Mucosa of rectum (tissue), 2 donors: ENCODE data around the gene RAD51B.

Experiments used
- H3K27ac ChIP-seq, 2 donors: one replicate each; pipeline ENCODE4 v1.7.0; 2013; ENCODE audit warnings: inconsistent platforms in 2 of 2, low read depth in 2 of 2, low read length in 2 of 2
- H3K27me3 ChIP-seq, 2 donors: one replicate each; pipeline ENCODE4 v1.7.0; 2013; ENCODE audit warnings: low read length in 2 of 2; ENCODE audit not compliant: control insufficient read depth in 2 of 2, insufficient read depth in 2 of 2
- H3K36me3 ChIP-seq, 2 donors: one replicate each; pipeline ENCODE4 v1.7.0; 2013; ENCODE audit warnings: low read length in 2 of 2; ENCODE audit not compliant: control insufficient read depth in 2 of 2, insufficient read depth in 2 of 2
- H3K4me1 ChIP-seq, 2 donors: one replicate each; pipeline ENCODE4 v1.7.0; 2013; ENCODE audit warnings: low read length in 2 of 2, mild to moderate bottlenecking in 1 of 2; ENCODE audit not compliant: control insufficient read depth in 2 of 2, insufficient read depth in 2 of 2
- H3K4me3 ChIP-seq, 2 donors: one replicate each; pipeline ENCODE4 v1.7.0; 2013; ENCODE audit warnings: low read length in 2 of 2
- H3K9ac ChIP-seq, 2 donors: one replicate each; pipeline ENCODE4 v1.7.0; 2013; ENCODE audit warnings: low read length in 2 of 2, low read depth in 1 of 2, mild to moderate bottlenecking in 1 of 2
- H3K9me3 ChIP-seq, 2 donors: one replicate each; pipeline ENCODE4 v1.7.0; 2013; ENCODE audit warnings: low read length in 2 of 2; ENCODE audit not compliant: control insufficient read depth in 2 of 2
- donor health status: healthy.
- donor health status: Normal muscosa, but diverticular disease.

Gene RAD51B

GRCh38 chr14:68668531-68668930, 849.0 kb downstream of the RAD51B start:
- H3K36me3 ChIP-seq: no peaks in the 10 kb centered on the region
- H3K27me3 ChIP-seq: no peaks in the 10 kb centered on the region
- H3K9ac ChIP-seq: no peak overlapping the region
- H3K4me3 ChIP-seq: no peak overlapping the region
- peaks cover 0 to 7% of the 10 kb centered on the region in 2 donors for H3K4me1 ChIP-seq
- H3K27ac ChIP-seq: peak overlapping the region in 1 of 2 donors; percentile 45
- H3K9me3 ChIP-seq: no peaks in the 10 kb centered on the region

- Histone ChIP-seq H3K36me3 (no peaks in the 10 kb centered on the region), H3K4me1 (peaks cover 0 to 7% of the 10 kb centered on the region in 2 donors), H3K27ac (peak overlapping the region; percentile 50 to 52), H3K9ac (no peak overlapping the region), H3K27me3 (no peaks in the 10 kb centered on the region), H3K4me3 (no peak overlapping the region), H3K9me3 (no peaks in the 10 kb centered on the region)
Measured at GRCh38 chr14:68669111-68669511, 849.5 kb downstream of the RAD51B start.

GRCh38 chr14:68669603-68670358, 850.2 kb downstream of the RAD51B start:
- Histone ChIP-seq H3K36me3 (no peaks in the 10 kb centered on the region), H3K4me1 (peaks cover 0 to 7% of the 10 kb centered on the region in 2 donors), H3K27ac (peak overlapping the region; percentile 50 to 52), H3K4me3 (no peak overlapping the region), H3K9me3 (no peaks in the 10 kb centered on the region), H3K27me3 (no peaks in the 10 kb centered on the region), H3K9ac (no peak overlapping the region)

DNA sequence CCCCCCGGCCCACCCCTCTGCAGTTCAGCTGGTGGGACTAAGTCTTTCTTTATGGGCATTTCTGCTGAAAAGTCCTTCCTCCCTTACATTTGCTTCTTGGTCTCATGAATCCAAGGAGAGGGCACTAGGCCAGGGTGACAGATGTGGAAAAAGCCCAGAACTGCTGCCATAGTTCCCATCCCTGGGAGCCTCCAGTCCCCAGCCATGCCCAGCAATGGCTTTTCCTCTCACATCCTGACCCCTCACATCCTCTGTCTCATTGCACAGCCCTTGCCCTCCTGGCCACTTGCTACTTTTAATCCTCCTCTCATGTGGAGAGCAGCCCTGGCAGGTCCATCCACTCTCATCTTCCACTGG, 850.8 kb downstream of the RAD51B start:
- H3K4me3 ChIP-seq: no peak overlapping the region
- H3K27ac ChIP-seq: peak overlapping the region; percentile 50 to 52
- no peak overlapping the region for H3K9ac ChIP-seq
- H3K27me3 ChIP-seq: no peaks in the 10 kb centered on the region
- H3K9me3 ChIP-seq: no peaks in the 10 kb centered on the region
- H3K36me3 ChIP-seq: no peaks in the 10 kb centered on the region
- H3K4me1 ChIP-seq: peaks cover 0 to 7% of the 10 kb centered on the region in 2 donors

DNA sequence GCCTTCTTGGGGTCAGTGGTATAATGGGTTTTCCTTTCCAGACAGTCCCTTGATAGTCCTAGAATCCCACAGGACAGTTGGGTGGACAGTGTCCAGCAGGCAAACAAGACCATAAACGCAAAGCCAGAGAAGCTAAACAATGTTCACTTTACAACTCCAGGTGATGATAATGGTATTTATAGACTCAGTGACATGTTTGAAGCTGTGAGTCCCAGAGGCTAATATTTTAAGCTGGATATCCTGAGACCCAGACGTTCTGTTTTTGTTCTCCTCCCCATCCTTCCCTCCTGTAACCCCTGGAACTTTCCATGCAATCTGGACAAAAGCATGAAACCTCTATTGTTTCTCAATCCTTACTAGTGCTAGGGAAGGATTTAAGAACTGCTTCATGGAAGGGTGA, 852.3 kb downstream of the RAD51B start:
- H3K4me1 ChIP-seq: peaks cover 0 to 7% of the 10 kb centered on the region in 2 donors
- H3K4me3 ChIP-seq: no peak overlapping the region
- no peak overlapping the region for H3K9ac ChIP-seq
- H3K27ac ChIP-seq: no peak overlapping the region
- H3K27me3 ChIP-seq: no peaks in the 10 kb centered on the region
- no peaks in the 10 kb centered on the region for H3K9me3 ChIP-seq
- H3K36me3 ChIP-seq: no peaks in the 10 kb centered on the region

GRCh38 chr14:68672609-68673285, 853.2 kb downstream of the RAD51B start:
- Histone ChIP-seq H3K4me1 (peaks cover 0 to 7% of the 10 kb centered on the region in 2 donors), H3K9me3 (no peaks in the 10 kb centered on the region), H3K27ac (peak overlapping the region in 1 of 2 donors; percentile 13), H3K27me3 (no peaks in the 10 kb centered on the region), H3K4me3 (no peak overlapping the region), H3K36me3 (no peaks in the 10 kb centered on the region), H3K9ac (no peak overlapping the region)

DNA sequence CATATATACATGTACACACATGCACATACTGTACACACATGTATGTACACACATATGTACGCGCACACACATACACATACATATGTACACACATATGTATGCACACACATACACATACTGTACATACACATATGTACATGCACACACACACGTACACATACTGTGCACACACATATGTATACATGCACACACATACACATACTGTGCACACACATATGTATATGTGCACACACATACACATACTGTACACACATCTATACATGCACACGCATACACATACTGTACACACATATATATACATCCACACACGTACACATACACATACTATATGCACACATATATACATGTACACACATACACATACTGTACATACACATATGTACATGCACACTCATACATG, 853.9 kb downstream of the RAD51B start:
- Histone ChIP-seq H3K9ac (no peak overlapping the region), H3K4me1 (peaks cover 0 to 7% of the 10 kb centered on the region in 2 donors), H3K36me3 (no peaks in the 10 kb centered on the region), H3K27ac (no peak overlapping the region), H3K27me3 (no peaks in the 10 kb centered on the region), H3K9me3 (no peaks in the 10 kb centered on the region), H3K4me3 (no peak overlapping the region)

DNA sequence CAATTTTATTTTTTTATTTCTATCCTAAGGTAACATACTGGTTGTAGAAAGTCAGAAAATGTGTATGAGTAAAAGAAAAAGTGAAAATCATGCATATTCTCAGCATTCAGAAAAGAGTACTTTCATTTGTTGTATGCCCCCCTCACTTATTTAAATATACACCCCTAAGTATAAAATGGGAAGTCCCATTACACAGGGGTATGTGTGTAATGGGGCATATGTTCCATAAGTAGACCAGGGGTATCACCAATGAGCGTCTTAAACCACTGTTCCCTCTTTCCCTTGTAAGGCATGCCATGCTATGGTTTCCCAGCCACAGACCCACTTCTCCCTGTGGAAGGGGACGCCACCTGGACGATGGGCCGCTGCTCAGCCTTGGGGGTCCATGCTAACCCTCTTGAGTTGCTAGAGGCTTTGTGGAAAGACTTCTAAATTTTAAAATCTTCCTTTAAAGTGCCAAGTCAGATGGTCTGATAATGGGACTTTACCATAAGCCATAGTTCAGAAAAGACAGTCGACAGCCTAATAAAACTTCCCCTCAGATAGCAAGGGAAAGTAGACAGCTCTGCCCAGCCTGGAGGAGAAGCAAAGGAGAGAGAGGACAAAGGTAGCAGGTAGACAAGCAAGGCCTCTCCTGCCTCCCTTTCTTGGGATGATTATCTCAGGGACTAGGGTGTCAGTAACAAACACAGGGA, 855.1 kb downstream of the RAD51B start:
- no peaks in the 10 kb centered on the region for H3K9me3 ChIP-seq
- H3K27me3 ChIP-seq: no peaks in the 10 kb centered on the region
- H3K36me3 ChIP-seq: no peaks in the 10 kb centered on the region
- no peak overlapping the region for H3K9ac ChIP-seq
- H3K4me3 ChIP-seq: no peak overlapping the region
- H3K4me1 ChIP-seq: peaks cover 0 to 3% of the 10 kb centered on the region in 2 donors
- H3K27ac ChIP-seq: no peak overlapping the region

DNA sequence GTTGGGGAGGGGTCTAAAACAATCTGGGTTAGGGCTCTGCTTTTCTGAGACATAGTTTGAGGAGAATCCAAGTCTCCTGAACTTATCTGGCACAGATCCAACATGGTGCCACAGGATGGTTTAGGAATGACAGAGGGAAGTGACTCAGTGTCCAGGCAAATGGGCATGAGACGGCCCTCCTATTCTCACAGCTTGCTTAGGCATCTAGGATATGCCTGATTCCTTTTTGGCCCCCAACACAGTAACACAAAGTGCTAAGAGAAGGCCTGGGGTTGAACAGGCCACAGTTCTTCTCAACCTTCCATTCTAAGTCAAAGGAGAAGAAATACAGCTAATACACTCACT, 855.6 kb downstream of the RAD51B start:
- Histone ChIP-seq H3K9ac (no peak overlapping the region), H3K9me3 (no peaks in the 10 kb centered on the region), H3K27me3 (no peaks in the 10 kb centered on the region), H3K36me3 (no peaks in the 10 kb centered on the region), H3K4me3 (no peak overlapping the region), H3K27ac (no peak overlapping the region), H3K4me1 (peaks cover 0 to 3% of the 10 kb centered on the region in 2 donors)

- Histone ChIP-seq H3K27me3 (no peaks in the 10 kb centered on the region), H3K4me1 (peaks cover 3 to 5% of the 10 kb centered on the region in 2 donors), H3K4me3 (no peak overlapping the region), H3K9me3 (no peaks in the 10 kb centered on the region), H3K27ac (no peak overlapping the region), H3K9ac (no peak overlapping the region), H3K36me3 (no peaks in the 10 kb centered on the region)
Measured at GRCh38 chr14:68676511-68676943, 856.9 kb downstream of the RAD51B start.
